Left forelimb (tissue), 1 donor: ENCODE data around the gene GANAB.
A peak's percentile ranks its signal among the peaks of the same experiment; 100 is the strongest.
"Not testable (repeated sequence)": the region's sequence is repeated elsewhere in the genome, so short reads cannot be mapped to it uniquely, and the experiment has no call there.

Experiments used
- DNase-seq: peaks from one replicate; pipeline ENCODE4 v3.0.0-alpha.2; 2018; ENCODE audit warnings: low spot score

The GANAB gene

DNA sequence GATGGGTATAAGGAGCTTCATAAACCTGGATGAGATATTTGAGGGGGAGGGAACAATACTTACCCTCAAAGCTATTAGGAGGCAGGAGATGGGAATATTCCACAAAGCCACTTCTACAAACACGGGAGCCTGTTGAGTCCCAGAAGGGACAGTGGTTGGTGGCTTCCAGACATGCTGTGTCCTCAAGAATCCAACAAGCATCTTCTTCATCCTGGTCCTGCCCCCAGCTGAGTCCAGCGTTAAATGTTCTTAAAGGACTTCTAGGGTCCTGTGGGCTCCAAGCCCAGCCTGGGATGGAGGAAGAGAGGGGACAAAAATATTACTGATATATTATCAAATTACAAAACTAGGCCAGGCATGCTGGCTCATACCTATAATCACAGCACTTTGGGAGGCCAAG, 21.0 kb upstream of the GANAB start:
- DNase-seq: no peak

DNA sequence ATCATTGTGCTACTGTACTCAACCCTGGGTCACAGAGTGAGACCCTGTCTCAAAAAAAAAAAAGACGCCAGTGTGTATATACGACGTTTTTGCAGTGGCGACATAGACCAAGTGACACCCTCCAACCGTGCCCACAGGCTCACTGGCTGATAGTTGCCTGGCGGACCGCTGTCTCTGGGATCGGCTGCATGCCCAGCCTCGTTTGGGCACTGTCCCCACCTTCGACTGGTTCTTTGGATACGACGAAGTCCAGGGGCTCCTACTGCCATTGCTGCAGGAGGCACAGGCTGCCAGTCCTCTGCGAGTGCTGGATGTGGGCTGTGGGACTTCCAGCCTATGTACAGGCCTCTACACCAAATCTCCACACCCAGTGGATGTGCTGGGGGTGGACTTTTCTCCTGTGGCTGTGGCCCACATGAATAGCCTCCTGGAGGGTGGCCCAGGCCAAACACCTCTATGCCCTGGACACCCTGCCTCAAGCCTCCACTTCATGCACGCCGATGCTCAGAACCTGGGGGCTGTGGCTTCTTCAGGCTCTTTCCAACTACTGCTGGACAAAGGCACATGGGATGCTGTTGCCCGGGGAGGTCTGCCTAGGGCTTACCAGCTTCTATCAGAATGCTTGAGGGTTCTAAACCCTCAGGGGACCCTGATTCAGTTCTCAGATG, 20.0 kb upstream of the GANAB start:
- DNase-seq: no peak

DNA sequence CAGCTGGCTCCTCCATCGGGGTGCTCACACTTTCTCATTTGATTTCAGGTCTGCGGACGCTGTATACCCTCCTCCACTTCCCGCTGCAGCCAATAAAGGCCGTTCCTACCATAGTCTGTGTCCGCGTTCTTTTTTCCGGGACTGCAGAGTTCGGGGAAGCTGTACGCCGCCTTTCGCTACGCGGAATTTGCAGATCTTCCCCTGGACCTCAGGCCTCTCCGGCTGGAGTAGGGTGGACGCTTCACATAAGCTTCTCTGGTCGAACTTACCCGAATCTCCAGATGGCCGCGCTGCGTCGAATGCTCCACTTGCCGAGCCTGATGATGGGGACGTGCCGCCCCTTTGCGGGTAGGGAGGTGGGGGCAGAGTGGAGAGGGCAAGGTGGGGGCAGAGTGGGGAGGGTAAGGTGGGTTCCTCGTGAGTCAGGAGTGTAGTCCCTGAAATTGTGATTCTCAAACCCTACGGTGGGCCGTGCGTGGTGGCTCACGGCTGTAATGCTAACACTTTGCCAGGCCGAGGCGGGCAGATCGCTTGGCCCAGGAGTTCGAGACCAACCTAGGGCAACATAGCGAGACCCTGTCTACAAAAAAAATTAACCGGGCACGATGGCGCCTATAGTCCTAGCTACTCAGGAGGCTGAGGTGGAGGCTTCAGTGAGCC, 19.3 kb upstream of the GANAB start:
- DNase-seq: no peak

DNA sequence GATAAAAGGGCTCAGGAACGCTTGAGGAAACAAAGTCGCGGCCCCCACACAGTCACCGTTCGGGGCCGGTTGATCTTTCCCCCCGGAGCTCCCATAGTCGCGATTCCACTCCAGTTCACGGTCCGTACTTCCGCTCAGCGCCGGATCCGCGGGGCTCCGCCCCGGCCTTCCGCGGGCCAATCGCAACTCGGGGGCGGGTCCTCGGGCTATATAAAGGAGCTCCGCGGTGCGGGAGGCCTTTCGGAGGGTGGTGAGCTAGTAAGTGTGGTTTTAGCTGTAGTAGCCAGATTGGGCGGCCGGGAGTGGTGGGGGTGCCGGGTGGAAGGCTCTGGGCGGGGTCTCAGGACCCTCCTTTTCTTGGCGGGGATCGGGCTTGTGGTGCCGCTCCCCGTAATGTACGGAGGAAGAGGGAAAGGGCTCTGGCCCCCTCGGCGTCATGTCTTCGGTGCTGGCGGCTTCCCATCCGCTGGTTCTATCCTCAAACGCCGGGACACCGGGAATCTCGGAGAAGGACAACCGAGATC, 18.7 kb upstream of the GANAB start, which contains the start of the genes C11orf98 and CSKMT:
C11orf98 (minus strand) TSS at position 136 of the 524 bp plus-strand sequence; CDS start at position 95, 41 bp downstream.
CSKMT (plus strand) TSS at position 238 of the 524 bp plus-strand sequence. CDS start 568 bp downstream, outside the sequence.
- peak; percentile 99 for DNase-seq

DNA sequence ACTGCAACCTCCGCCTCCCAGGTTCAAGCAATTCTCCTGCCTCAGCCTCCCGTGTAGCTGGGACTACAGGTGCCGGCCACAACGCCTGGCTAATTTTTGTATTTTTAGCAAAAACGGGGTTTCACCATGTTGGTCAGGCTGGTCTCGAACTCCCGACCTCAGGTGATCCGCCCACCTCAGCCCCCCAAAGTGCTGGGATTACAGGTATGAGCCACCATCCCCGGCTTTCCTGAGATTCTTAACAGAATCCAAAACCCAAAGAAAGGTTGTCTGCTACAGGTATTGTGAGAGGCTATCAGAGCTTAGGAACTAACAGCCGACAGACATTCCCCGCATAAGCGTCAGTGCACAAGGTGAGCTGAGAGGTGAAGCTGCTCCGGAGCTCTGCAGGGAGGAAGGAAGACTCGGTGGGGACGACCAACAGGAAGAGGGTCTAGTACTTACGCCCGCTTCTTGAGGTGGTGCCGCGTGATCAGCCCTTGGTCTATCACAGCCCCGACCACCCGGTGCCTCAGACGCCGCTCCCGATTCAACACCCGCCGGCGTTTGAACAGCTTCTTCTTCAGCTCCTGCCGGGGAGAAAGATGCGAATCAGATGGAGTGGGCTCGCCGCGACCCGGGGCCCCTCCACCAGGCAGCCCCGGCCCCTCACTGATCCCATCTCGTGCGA, 18.1 kb upstream of the GANAB start:
- DNase-seq: no peak

DNA sequence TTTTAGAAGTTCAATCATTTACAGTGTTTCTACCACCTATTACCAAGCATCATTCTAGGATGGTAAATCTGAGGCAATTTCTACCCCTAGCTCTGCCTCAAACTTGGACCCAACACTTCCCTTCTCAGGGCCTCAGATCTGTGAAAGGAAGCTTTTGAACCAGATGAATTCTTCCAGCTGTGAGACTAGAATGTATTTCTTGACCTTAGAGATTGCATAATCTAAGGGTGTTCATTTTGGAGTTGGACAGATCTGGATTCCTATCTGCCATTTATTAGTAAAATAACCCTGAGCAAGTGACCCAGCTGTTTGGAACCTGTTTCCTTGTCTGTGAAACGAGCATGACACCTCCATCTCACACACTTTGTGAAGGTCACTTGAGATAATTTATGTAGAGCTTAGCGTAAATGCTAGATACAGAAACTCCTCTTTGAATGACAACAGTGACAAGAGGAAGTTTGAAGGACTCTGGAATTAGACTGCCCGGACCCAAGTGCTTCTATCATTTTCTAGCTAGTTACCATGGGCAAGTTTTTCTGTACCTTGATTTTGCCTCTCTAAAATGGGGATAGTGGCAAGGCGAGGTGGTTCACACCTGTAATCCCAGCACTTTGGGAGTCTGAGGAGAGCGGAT, 10.5 kb upstream of the GANAB start:
- DNase-seq: no peak

DNA sequence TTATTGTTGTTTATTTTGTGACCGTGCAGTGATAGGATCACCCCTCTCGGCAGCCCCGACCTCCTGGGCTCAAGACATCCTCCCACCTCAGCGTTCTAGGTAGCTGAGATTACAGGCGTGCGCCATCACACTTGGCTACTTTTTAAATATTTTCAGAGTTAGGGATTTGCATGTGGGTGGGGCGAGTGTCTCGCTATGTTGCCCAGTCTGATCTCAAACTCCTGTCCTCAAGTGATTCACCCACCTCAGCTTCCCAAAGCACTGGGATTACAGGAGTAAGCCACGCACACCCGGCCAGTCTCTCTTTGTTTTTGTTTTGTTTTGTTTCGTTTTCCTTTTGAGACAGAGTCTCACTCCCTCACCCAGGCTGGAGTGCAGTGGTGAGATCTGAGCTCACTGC, 7.9 kb upstream of the GANAB start:
- no peak for DNase-seq

DNA sequence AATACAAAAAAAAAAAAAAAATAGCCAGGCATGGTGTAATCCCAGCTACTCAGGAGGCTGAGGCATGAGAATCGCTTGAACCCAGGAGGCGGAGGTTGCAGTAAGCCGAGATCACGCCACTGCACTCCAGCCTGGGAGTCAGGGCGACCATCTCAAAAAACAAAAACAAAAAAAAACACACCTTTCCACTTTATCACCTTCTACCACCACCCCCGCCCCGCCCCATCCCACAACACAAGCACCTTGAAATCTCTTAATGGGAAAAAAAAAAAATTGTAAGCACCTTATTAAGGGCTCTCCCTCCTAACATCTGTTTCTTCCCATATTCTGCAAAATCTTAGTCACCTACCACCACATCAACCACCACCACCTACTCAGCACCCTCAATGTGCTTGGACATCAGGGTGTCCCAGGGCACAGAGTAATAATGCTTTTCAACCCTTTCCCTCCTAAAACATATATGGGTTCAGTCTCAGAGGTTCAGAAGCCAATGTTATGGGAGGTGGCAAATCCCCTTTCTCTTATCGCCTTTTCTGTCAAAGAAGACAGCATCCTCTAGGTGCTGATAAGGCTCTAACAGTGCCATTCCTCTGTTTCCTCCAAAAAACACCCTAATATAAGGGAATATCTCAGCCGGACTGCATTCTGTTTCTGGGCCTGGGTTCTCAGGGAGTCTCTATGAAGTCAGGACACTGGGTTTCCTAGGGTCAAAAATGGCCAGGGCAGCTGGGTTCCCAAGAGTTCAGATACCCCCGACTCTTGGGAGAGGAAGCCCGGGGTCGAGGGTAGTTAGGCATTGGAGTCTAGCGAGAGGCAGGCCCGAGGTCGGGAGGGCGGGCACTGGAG, 6.0 kb upstream of the GANAB start:
- no peak for DNase-seq

DNA sequence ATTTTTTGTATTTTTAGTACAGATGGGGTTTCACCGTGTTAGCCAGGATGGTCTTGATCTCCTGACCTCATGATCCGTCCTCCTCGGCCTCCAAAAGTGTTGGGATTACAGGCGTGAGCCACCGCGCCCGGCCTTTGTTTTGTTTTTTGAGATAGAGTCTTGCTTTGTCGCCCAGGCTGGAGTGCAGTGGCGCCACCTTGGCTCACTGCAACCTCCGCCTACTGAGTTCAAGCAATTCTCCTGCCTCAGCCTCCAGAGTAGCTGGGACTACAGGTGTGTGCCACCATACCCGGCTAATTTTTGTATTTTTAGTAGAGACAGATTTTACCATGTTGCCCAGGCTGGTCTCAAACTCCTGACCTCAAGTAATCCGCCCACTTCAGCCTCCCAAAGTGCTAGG, 3.9 kb upstream of the GANAB start:
- DNase-seq: not testable (repeated sequence)

DNA sequence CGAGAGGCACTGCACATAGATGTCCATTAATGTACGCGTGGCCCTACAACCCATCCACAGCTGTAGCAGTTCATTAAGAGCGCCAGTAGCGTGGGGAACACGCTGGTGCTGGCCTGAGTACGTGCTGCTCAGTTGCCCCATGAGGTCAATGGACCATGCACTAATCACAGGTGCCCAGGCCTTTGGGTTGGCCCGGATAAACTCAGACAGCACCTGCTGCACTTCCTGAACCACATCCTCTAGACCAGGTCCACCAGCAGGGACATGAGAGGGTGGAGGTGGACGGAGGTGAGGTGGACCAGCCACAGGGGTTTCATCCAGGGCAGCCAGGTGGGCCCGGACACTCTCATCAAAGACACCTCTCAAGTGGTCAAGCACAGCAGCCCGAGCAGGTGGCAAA, 3.1 kb upstream of the GANAB start:
- DNase-seq: no peak

DNA sequence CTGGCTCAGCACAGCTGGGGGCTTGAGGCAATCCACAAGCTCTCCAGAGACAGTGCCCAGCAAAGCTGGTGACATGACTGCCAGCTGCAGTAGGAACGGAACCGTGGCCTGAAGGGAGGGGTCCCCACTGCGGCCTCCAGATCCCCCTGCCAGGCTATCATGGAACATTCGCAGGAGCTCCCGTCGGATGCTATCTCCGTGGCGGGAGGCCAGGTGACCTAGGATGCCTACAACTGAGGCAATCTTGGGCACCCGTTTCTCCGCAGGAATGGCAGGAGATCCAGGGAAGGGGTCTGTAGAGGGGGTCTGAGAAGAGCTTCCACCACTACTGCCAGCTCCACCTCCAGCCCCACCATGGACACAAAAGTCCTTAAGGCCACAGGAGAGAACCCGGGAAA, 2.6 kb upstream of the GANAB start:
- no peak for DNase-seq

DNA sequence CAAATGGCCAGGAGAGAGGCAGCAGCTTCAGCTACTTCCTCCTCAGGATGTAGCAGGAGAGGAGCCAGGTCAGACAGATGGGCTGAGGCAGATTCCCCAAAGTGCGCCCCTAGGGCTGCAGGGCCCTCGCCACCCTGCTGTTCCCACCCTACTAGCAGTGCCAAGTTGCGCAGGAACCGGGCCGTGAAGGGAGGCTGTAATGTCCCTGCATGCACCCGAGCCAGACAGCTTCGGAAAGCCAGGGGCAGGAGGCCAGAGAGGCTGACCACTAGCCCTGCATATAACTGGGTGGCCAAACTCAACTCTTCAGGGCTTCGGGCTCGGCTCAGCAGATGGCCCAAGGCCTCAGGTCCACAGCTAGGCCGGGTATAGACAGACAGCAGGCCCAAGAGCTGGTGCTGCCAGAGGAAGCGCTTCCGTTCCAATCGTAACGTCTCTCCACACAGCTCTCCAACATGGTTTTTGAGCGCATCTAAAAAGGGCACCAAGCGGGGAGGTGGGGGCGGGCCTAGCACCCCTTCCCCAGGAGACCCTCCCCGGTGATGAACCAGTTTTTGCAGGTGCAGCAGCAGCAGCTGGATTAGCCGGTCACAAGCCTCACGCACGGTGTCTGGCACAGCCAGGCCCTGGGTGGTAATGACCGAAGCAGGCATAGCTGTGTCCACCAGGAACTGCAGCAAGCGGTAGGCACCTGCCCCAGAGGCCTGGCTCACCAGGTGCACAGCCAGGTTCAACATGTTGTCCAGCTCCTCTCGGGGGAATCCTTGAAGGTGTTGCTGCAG, 2.0 kb upstream of the GANAB start:
- no peak for DNase-seq

DNA sequence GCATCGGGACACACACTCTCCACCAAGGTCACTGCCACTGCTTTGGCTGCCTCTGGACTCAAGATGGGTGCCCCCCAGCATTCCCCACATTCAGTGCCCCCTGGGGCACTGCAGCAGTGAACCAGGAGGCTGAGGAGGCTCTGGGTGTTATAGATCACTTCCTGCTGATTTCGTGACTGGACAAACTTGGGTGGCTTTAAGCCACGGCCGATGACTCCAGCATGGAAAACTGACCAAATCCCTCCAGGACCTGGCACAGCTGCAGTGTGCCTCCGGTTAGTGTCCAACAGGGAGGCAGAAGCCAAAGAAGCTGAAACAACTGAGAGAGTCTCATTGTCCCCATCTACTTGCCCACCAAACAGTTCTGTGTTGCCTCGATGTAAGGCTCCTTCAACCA, 1.2 kb upstream of the GANAB start:
- DNase-seq: no peak

DNA sequence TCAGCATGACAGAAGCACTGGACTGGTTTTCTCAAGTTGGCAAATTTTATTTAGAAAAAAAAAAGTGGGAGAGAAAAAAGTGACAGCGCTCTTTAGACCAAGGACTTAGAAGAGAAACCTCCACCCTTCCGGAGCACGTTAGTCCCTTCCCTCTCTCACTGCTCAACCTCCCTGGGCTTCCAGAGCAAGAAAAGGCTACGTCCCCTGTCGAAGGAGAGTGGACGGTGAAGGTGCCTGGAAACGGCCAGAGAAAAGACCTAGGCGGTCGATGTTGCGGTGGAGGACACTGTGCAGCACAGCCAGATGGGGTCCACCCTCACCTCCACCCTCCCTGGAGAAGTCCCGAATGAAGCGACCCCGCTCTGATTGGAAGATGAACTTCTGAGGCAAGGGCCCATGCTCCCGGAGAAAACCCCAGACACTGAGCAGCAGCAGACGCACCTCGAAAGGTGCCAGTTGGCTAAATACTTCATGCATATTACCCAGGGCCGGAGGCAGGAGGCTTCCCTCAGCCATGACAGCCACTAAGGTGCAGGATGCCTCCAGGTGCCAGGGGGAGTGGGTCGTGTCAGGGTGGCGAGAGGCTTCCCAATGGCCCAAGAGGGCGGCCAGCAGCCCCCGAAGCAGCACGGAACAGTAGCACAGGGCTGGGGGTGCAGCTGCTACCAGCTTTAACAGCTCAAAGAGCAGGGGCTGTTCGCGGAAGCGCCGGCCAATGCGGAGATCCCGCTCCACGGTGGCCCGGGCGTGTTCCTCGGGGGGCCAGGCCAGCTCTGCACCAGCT, 604 bp upstream of the GANAB start:
- DNase-seq: no peak

DNA sequence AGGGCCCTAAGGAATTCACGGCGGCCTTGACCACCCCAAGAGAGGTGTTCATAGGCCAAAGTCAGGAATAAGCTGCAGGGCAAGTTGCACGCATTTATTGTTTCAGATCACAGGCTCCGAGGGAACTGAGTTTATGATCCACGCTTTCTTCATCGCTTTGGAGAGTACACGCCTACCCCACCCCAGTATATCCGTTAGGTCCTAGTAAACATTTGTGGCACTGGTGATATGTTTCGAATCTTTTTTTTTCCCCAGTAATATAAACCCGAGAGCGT, 805 bp downstream of the GANAB start:
- DNase-seq: no peak

DNA sequence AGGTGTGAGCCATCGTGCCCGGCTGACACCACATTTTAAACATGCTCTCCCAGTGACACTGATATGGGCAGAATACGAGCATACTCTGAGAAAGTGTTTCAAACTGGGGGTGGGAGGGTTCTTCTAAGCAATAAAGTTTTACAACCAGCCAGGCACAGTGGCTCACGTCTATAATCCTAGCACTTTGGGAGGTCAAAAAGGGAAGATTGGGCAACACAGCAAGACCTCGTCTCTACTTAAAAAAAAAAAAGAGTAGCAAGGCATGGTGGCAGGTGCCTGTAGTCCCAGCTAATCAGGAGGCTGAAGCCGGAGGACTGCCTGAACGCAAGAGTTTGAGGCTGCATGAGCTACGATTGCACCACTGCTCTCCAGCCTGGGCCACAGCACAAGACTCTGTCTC, 2.2 kb downstream of the GANAB start:
- DNase-seq: no peak

DNA sequence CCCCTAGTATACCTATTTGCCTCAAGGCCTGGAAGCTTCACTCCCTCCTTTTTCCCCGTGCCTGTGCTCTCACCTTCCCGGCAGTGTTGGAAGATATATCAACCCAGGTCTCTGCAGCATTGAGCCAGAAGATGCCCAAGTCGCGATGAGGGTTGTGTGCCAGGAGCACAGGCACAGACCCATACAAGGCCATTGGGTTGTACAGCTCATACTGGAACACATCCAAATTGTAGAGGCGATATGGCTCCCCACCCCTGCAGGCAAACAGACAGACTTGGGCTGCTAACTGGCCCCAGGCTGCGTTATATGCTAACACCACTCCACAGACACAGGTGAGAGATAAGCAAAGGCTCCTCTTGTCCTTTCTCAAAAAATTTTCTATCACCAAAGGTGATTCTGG, 13.9 kb downstream of the GANAB start:
- no peak for DNase-seq

DNA sequence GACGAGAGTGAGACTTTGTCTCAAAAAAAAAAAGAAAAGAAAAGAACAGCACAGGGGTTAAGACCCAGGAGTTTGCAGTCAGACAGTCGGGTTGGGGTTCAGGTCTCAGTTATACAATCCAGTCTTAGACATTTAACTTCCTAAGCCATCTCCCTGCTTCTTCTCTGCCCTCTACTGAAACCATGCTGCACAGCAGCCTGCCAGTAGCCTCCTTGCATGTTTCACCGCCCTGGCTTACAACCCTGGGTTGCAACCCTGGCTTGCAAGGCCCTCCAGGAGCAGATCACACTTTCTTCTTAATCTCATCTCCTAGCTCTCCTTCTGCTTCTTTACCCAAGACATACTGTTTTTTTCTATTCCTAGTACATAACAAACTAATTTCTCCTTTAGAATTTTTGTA, 18.7 kb downstream of the GANAB start:
- DNase-seq: no peak

DNA sequence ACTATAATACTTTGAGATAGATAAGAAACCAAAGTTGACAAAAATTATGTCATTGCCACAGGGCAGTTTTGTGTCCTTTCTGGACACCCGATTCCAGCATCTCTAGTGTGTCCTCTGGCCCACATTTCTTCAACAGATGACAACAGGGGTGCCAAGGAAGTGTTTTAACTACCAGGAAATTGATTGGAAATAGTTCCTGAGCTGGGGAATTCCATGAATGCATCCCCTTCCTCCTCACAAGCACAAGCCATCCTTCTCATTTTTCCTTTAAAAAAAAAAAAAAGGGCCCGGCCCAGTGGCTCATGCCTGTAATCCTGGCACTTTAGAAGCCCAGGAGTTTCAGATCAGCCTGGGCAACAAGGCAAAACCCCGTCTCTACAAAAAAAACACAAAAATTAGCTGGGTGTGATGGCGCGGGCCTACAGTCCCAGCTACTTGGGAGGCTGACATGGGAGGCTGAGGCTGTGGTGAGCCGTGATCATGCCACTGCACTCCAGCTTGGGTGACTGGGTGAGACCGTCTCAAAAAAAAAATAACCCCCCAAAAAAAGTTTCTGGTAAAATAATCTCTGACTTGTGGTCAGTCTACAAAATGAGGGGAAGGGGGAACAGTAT, 23.8 kb downstream of the GANAB start:
- DNase-seq: no peak
